Prostate gland (tissue), 2 donors: ENCODE results near the gene SSU72. TPM values are rescaled to one million over a fixed set of nuclear protein-coding genes. Genes with fewer than 3 reads are reported as not detected.

ENCODE experiments used
- DNase-seq: peaks from one replicate; pipeline ENCODE4 v3.0.0-alpha.2; 2019; ENCODE audit warnings: low spot score
- H3K27ac ChIP-seq, 2 donors: fragments of 200-600 bp; sonication (generic); 2 replicates each; pipeline ENCODE4 v1.5.1; 2017 to 2019
- H3K27me3 ChIP-seq: fragments of 200-600 bp; sonication (generic); replicated peaks from 2 replicates; pipeline ENCODE4 v1.5.1; 2019; ENCODE audit not compliant: insufficient read depth
- H3K36me3 ChIP-seq, 2 donors: fragments of 200-600 bp; sonication (generic); 1 replicate in 1 of 2; 2 replicates in 1 of 2; pipeline versions ENCODE4 v1.5.1 to v1.8.1; 2017 to 2019
- H3K4me1 ChIP-seq: fragments of 200-600 bp; sonication (generic); replicated peaks from 2 replicates; pipeline ENCODE4 v1.5.1; 2019
- H3K4me3 ChIP-seq, 2 donors: fragments of 200-600 bp; sonication (generic); 2 replicates each; pipeline ENCODE4 v1.5.1; 2017 to 2019
- H3K9me3 ChIP-seq: fragments of 200-600 bp; sonication (generic); 2 replicates; pipeline ENCODE4 v1.5.1; 2017
- POLR2A ChIP-seq: fragments of 450-650 bp; IDR thresholded peaks from one replicate; pipeline ENCODE4 v1.6.1; 2016; ENCODE audit warnings: antibody characterized with exemption, mild to moderate bottlenecking
- POLR2AphosphoS5 ChIP-seq: sonication (generic); formaldehyde crosslinking; IDR thresholded peaks from one replicate; pipeline ENCODE4 v1.6.1; 2017; ENCODE audit warnings: antibody characterized with exemption
- WGBS: methylation state at CpG from one replicate; pipeline ENCODE4 v1.1.5; 2018; 5-methylcytosine and 5-hydroxymethylcytosine counted together
- intact Hi-C: fragments of 100-400 bp; cut with DNase I; formaldehyde crosslinking; loops from one replicate; pipeline ENCODE4 v1.14.2; 2022
- total RNA-seq, 2 donors: library from RNA; depleted of rRNA; stranded (reverse); fragments of >200 nt; gene quantifications; one replicate each; pipeline ENCODE4 v1.1.0, GENCODE V29; 2016
- TF ChIP-seq, protein P1 (sequence below), 4 experiments: fragments of 200-600 bp in 2 of 4; fragments of 450-650 bp in 2 of 4; sonication (generic) in 2 of 4; IDR thresholded peaks; 1 replicate in 3 of 4; 2 replicates in 1 of 4; pipeline ENCODE4 v1.5.1; 2016 to 2019; ENCODE audit warnings: antibody characterized with exemption in 4 of 4, mild to moderate bottlenecking in 2 of 4, moderate library complexity in 2 of 4

SSU72 gene
- total RNA-seq, 2 donors from 2014 or later = 173 to 203 TPM

DNA sequence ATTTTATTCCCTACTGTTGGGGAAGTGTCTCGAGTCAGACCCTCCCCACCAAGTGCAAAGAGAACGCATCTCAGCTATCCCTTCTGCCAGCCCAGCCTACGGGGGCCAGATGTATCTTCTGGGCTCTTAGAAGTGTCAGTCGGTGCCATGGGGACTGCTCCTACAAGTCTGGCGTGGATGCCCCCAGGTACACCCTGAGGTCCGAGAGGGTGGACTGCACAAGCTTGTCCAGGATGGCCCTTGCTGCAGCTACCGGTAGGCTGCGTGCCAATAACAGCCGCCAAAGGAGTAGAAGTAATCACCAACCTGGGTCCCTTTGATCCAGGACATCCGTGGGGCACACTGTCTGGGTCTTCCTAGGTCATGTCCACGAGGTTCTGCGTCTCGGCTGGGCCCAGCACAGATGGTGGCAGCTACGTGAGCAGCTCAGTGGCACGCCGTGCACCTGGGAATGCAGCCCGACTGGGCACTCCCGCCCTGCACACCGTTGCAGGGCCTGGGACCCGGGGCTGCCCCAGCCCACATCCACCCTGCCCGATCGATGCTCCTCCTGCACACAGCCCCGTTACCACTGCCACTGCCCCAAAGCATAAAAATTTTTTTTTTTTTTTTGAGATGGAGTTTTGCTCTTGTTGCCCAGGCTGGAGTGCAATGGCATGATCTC, 8.8 kb upstream of the SSU72 start:
- no peak overlapping the region for H3K4me3 ChIP-seq
- no peaks in the 10 kb centered on the region for H3K27me3 ChIP-seq
- H3K9me3 ChIP-seq = no peaks in the 10 kb centered on the region
- H3K27ac ChIP-seq = no peak overlapping the region
- no peak for TF ChIP-seq POLR2A
- TF ChIP-seq POLR2AphosphoS5 = no peak
- TF ChIP-seq, protein P1, sequence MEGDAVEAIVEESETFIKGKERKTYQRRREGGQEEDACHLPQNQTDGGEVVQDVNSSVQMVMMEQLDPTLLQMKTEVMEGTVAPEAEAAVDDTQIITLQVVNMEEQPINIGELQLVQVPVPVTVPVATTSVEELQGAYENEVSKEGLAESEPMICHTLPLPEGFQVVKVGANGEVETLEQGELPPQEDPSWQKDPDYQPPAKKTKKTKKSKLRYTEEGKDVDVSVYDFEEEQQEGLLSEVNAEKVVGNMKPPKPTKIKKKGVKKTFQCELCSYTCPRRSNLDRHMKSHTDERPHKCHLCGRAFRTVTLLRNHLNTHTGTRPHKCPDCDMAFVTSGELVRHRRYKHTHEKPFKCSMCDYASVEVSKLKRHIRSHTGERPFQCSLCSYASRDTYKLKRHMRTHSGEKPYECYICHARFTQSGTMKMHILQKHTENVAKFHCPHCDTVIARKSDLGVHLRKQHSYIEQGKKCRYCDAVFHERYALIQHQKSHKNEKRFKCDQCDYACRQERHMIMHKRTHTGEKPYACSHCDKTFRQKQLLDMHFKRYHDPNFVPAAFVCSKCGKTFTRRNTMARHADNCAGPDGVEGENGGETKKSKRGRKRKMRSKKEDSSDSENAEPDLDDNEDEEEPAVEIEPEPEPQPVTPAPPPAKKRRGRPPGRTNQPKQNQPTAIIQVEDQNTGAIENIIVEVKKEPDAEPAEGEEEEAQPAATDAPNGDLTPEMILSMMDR (IDR thresholded peaks at IDR 0.05) = no peak
- intact Hi-C loops = no loop called here
- DNase-seq = no peak
- no peaks in the 10 kb centered on the region for H3K4me1 ChIP-seq
- WGBS = 79% methylated on average over 23 of the region's 23 CpGs
- no peaks in the 10 kb centered on the region for H3K36me3 ChIP-seq

DNA sequence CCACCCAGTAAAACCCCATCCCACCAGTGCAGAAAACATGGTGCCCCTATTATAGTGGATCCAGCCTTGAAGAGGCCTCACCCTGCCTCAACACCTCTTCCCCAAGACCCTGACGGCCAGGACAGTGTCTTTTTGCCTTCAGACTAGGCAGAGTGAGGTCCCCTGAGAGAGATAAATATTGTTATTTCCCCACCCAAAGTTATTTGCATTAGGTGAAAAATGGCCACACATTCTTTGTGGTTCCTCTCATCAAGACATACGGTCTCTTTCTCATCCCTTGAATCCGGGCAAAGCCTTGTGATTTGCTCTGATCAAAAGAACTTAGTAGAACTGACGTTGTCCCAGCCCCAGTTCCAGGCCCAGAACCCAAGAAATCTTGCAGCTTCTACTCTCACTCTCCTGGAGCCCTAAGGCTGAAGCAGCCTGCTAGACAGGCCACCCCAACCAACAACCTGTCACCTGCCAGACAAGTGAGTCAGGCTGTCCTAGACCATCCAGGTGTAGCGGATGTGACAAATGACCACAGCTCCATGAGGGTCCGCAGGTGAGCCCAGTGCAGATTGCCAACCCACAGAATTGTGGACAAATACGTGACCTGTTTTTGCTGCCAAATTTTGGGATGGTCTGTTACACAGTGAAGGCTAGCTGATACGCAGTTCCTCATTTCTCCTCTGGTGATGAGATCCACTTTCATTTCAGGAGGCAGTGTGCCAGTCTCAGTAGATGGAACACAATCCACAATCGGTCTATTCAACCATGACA, 8.1 kb upstream of the SSU72 start:
- intact Hi-C loops = no loop called here
- Histone ChIP-seq H3K9me3 (no peaks in the 10 kb centered on the region), H3K27ac (no peak overlapping the region), H3K4me1 (no peaks in the 10 kb centered on the region), H3K4me3 (no peak overlapping the region), H3K36me3 (no peaks in the 10 kb centered on the region), H3K27me3 (no peaks in the 10 kb centered on the region)
- no peak for TF ChIP-seq POLR2AphosphoS5
- TF ChIP-seq POLR2A = no peak
- TF ChIP-seq, protein P1 (IDR thresholded peaks at IDR 0.05) = no peak
- DNase-seq = no peak
- WGBS = 77% methylated on average over 9 of the region's 9 CpGs

DNA sequence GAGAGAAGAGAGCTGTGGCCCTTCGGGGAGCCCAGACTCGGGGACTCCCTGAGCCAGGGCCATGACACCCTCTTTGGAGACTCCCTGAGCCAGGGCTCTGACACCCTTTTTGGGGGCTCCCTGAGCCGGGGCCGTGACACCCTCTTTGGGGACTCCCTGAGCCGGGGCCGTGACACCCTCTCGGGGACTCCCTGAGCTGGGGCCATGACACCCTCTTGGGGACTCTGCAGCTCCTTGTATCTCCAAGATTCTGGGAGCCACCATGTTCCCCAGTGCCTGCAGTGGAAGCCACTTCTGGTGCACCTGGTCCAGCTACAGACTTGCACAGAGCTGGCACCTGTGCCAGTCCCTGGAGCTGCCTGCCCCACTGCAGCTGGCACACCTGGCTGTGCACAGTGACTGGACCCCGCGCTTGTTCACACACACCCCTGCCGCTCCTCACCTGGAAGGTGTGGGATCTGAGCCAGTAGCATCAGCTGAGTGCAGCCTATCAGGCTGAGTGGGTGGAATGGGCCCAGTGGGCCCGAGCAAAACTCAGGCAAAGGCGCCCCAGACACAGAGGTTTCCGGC, 3.8 kb upstream of the SSU72 start:
- Histone ChIP-seq H3K27ac (no peak overlapping the region), H3K36me3 (no peaks in the 10 kb centered on the region), H3K4me1 (peaks cover 2% of the 10 kb centered on the region), H3K9me3 (no peaks in the 10 kb centered on the region), H3K27me3 (no peaks in the 10 kb centered on the region), H3K4me3 (no peak overlapping the region)
- WGBS = 78% methylated on average over 13 of the region's 13 CpGs
- TF ChIP-seq POLR2AphosphoS5 (no peak), POLR2A (no peak)
- TF ChIP-seq, protein P1 (IDR thresholded peaks at IDR 0.05) = no peak
- no peak for DNase-seq
- intact Hi-C loops = no loop called here

DNA sequence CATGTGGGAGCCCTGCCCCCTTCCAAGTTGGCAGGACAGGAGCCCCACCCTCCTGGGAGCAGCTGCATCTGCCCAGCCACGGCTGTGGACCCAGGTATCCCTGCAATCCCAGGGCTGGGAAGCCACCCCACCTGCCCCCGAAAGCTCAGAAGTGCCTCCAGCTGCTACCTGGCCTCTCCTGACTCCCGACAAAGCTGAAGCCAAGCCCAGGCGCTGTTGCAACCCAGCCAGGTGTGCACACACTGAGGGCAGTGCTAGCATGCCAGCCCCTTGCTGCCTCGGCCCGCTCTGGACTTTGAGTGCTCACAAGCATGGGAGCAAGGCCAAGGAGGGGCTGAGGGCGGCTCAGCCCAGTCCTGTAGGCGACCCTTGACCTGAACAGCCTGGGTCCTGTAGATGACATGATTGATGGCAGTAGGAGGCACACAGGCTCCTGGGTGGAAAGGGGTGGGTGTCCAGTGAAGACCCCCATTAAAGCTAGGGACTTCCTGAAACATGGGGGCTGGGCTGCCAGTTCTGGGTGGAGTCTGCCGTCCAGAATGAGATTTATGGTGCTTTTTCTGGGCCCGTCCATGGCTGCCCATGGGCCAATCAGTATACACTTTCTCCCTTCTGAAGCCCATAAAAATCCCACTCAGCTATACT, 2.8 kb upstream of the SSU72 start:
- no peak for DNase-seq
- H3K27ac ChIP-seq = no peak overlapping the region
- H3K4me3 ChIP-seq = no peak overlapping the region
- H3K4me1 ChIP-seq = peaks cover 5% of the 10 kb centered on the region
- intact Hi-C loops = no loop called here
- TF ChIP-seq POLR2A (no peak), POLR2AphosphoS5 (no peak)
- TF ChIP-seq, protein P1 (IDR thresholded peaks at IDR 0.05) = no peak
- no peaks in the 10 kb centered on the region for H3K36me3 ChIP-seq
- 34% methylated on average over 8 of the region's 10 CpGs for WGBS
- H3K9me3 ChIP-seq = no peaks in the 10 kb centered on the region
- no peaks in the 10 kb centered on the region for H3K27me3 ChIP-seq
